B cell (primary cell): Measurements from ENCODE around the gene AHNAK.
"Not testable (repeated sequence)": the region's sequence is repeated elsewhere in the genome, so short reads cannot be mapped to it uniquely, and the experiment has no call there.

Experiments used
- CTCF ChIP-seq: fragments of 200-600 bp; IDR thresholded peaks from one replicate; pipeline ENCODE4 v1.8.0; 2022; ENCODE audit warnings: antibody characterized with exemption, mild to moderate bottlenecking
- EZH2 ChIP-seq: IDR thresholded peaks from 2 replicates; pipeline ENCODE4 v1.6.1; 2012; ENCODE audit warnings: borderline replicate concordance, low read depth, mild to moderate bottlenecking, moderate library complexity, low read length; ENCODE audit not compliant: insufficient read depth, poor library complexity, severe bottlenecking

- TF ChIP-seq EZH2, CTCF: not testable (repeated sequence)
Measured at GRCh38 chr11:62449912-62450311, 96.7 kb downstream of the AHNAK start.
